ENCODE results near the gene NF1. TPM values are rescaled to one million over a fixed set of nuclear protein-coding genes. Genes with fewer than 3 reads are reported as not detected.

NF1 gene
- total RNA-seq, 4 donors from 2014 or later, result 34.8 to 106 (median 59.2) TPM

GRCh38 chr17:31418773-31419350 lies 324.1 kb downstream of the NF1 start:
- DNase-seq, result no peak
- H3K4me1 ChIP-seq, result peaks cover 0 to 5% (median 0%) of the 10 kb centered on the region in 4 donors
- no peak overlapping the region for H3K4me3 ChIP-seq
- TF ChIP-seq POLR2A (IDR thresholded peaks at IDR 0.05) (no peak), EP300 (IDR thresholded peaks at IDR 0.05; ENCODE audit: low read depth) (no peak), CTCF (IDR thresholded peaks at IDR 0.05) (no peak), POLR2AphosphoS5 (IDR thresholded peaks at IDR 0.05) (no peak)
- 40 to 45% methylated on average over 6 of the region's 6 CpGs for WGBS, 2 donors (ENCODE audit: low coverage in 1 of 2)
- H3K27me3 ChIP-seq, result no peaks in the 10 kb centered on the region
- H3K36me3 ChIP-seq, result no peaks in the 10 kb centered on the region
- H3K9me3 ChIP-seq, result peaks cover 0 to 4% of the 10 kb centered on the region in 2 donors
- intact Hi-C loops (cut with DNase I; ENCODE audit: low total_unique reads) (no loop called here), in situ Hi-C loops (cut with MboI; ENCODE audit: low pct_ligation_motif_present in 1 of 4, low pct_unique_long_range_greater_than_20kb in 1 of 4, low sequenced_read_pairs in 3 of 4) (no loop called here)
- no peak overlapping the region for H3K27ac ChIP-seq

GRCh38 chr17:31422443-31422842 lies 327.7 kb downstream of the NF1 start:
- Histone ChIP-seq H3K27ac (no peak overlapping the region), H3K9me3 (peaks cover 0 to 4% of the 10 kb centered on the region in 2 donors), H3K4me1 (peaks cover 0 to 2% (median 0%) of the 10 kb centered on the region in 4 donors), H3K27me3 (no peaks in the 10 kb centered on the region), H3K36me3 (no peaks in the 10 kb centered on the region), H3K4me3 (no peak overlapping the region)
- intact Hi-C loops (cut with DNase I; ENCODE audit: low total_unique reads), result no loop called here
- no peak for DNase-seq
- TF ChIP-seq POLR2A (IDR thresholded peaks at IDR 0.05) (no peak), POLR2AphosphoS5 (IDR thresholded peaks at IDR 0.05) (no peak), EP300 (IDR thresholded peaks at IDR 0.05; ENCODE audit: low read depth) (no peak), CTCF (IDR thresholded peaks at IDR 0.05) (no peak)
- in situ Hi-C loops (cut with MboI; ENCODE audit: low pct_ligation_motif_present in 1 of 4, low pct_unique_long_range_greater_than_20kb in 1 of 4, low sequenced_read_pairs in 3 of 4), result no loop called here
- WGBS, 2 donors (ENCODE audit: low coverage in 1 of 2), result 82 to 87% methylated on average over 3 of the region's 3 CpGs

- 67 to 100% methylated on average over 2 to 5 of the region's 5 CpGs for WGBS, 2 donors (ENCODE audit: low coverage in 1 of 2)
- intact Hi-C loops (cut with DNase I; ENCODE audit: low total_unique reads), result no loop called here
- Histone ChIP-seq H3K4me1 (peaks cover 0 to 2% (median 0%) of the 10 kb centered on the region in 4 donors), H3K4me3 (no peak overlapping the region), H3K9me3 (peaks cover 0 to 4% of the 10 kb centered on the region in 2 donors), H3K27ac (no peak overlapping the region), H3K27me3 (no peaks in the 10 kb centered on the region), H3K36me3 (no peaks in the 10 kb centered on the region)
- no peak for DNase-seq
- no peak for TF ChIP-seq POLR2A (IDR thresholded peaks at IDR 0.05)
- no peak for TF ChIP-seq POLR2AphosphoS5 (IDR thresholded peaks at IDR 0.05)
- no peak for TF ChIP-seq EP300 (IDR thresholded peaks at IDR 0.05; ENCODE audit: low read depth)
- no peak for TF ChIP-seq CTCF (IDR thresholded peaks at IDR 0.05)
- in situ Hi-C loops (cut with MboI; ENCODE audit: low pct_ligation_motif_present in 1 of 4, low pct_unique_long_range_greater_than_20kb in 1 of 4, low sequenced_read_pairs in 3 of 4), result loop anchor here in 2 of 4 donors (25.0 kb wide), 1 partner anchor 412 kb away; no protein-coding TSS in a partner anchor
Measured at GRCh38 chr17:31424944-31425281, 330.1 kb downstream of the NF1 start.

GRCh38 chr17:31425282-31426040 lies 330.7 kb downstream of the NF1 start:
- intact Hi-C loops (cut with DNase I; ENCODE audit: low total_unique reads) (no loop called here), in situ Hi-C loops (cut with MboI; ENCODE audit: low pct_ligation_motif_present in 1 of 4, low pct_unique_long_range_greater_than_20kb in 1 of 4, low sequenced_read_pairs in 3 of 4) (loop anchor here in 2 of 4 donors (25.0 kb wide), 1 partner anchor 412 kb away; no protein-coding TSS in a partner anchor)
- Histone ChIP-seq H3K27ac (no peak overlapping the region), H3K9me3 (peaks cover 0 to 4% of the 10 kb centered on the region in 2 donors), H3K36me3 (no peaks in the 10 kb centered on the region), H3K4me1 (peaks cover 0 to 2% (median 0%) of the 10 kb centered on the region in 4 donors), H3K27me3 (no peaks in the 10 kb centered on the region), H3K4me3 (no peak overlapping the region)
- DNase-seq, result no peak
- TF ChIP-seq CTCF (IDR thresholded peaks at IDR 0.05) (no peak), EP300 (IDR thresholded peaks at IDR 0.05; ENCODE audit: low read depth) (no peak), POLR2A (IDR thresholded peaks at IDR 0.05) (no peak), POLR2AphosphoS5 (IDR thresholded peaks at IDR 0.05) (no peak)
- 42% methylated on average over 17 of the region's 17 CpGs; no CpG with 5 or more reads in 1 of the 2 donors for WGBS, 2 donors (ENCODE audit: low coverage in 1 of 2)
